Raji (cell line): ENCODE results near the gene TRPM3.

Source experiments
- POLR2A ChIP-seq: IDR thresholded peaks from 2 replicates; pipeline ENCODE4 v1.6.1; 2011; ENCODE audit warnings: low read depth, low read length, control low read depth; ENCODE audit not compliant: insufficient read depth

The TRPM3 gene

GRCh38 chr9:70484232-70485130 lies 636.9 kb downstream of the TRPM3 start:
- TF ChIP-seq POLR2A, result no peak

- TF ChIP-seq POLR2A, result no peak
Observed at GRCh38 chr9:70481471-70481870, 640.0 kb downstream of the TRPM3 start.

- TF ChIP-seq POLR2A, result no peak
Observed at GRCh38 chr9:70480405-70480980, 640.9 kb downstream of the TRPM3 start.

GRCh38 chr9:70479880-70480291 lies 641.5 kb downstream of the TRPM3 start:
- TF ChIP-seq POLR2A, result no peak
